ENCODE results near the gene SPCS3.

DNA sequence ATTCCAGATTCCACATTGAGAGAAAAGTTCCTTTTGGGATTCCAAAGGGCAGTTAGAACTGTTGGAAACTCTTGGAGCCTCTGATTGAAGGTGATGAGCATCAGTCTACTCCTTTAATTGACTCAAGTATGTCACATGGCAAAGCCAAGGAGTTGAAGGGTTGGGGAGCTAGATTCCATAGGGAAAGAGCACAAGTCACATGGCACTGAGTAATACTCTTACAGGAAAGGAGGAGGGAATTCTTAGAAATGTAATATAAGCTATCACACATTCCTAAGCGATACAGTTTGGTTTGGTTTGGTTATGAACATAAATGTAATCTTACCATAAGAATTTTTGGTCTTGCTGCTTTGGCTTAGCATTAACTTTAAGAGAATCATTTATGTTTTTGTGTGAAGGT is 15.7 kb downstream of the SPCS3 start:
- TF ChIP-seq GATA2 (IDR thresholded peaks at IDR 0.05; ENCODE audit: low read depth, low read length) (no peak), GATA3 (IDR thresholded peaks at IDR 0.05; ENCODE audit: low read depth, low read length) (no peak)

All from SH-SY5Y (cell line).